HepG2 (cell line): ENCODE measurements around the gene PASK. TPM values are rescaled to one million over a fixed set of nuclear protein-coding genes. Genes with fewer than 3 reads are reported as not detected.

ENCODE experiments used
- ATAC-seq: fragments of 200-7000 bp; cut with Tn5 transposase; 3 replicates; pipeline ENCODE4 v1.9.1; 2020; ENCODE audit warnings: mild to moderate bottlenecking, moderate library complexity
- BruUV-seq: library from RNA; stranded (reverse); fragments of 400-500 nt; replicated peaks from 2 replicates; lab custom pipeline; 2021; lab: Mats Ljungman, UMichigan
- CTCF ChIA-PET: fragments of 300-600 bp; formaldehyde crosslinking; extraction: SDS; loops from one replicate; lab custom pipeline; 2021; ENCODE audit warnings: low total read pairs, inconsistent platforms, low intra/inter-chr PET ratio; lab: Yijun Ruan, JAX
- POLR2A ChIA-PET: fragments of 350-600 bp; sonication (Branson Sonifier 250); formaldehyde crosslinking; loops from one replicate; lab custom pipeline; 2020; ENCODE audit warnings: antibody characterized with exemption, inconsistent platforms; lab: Yijun Ruan, JAX
- DNase-seq: peaks from one replicate; pipeline ENCODE4 v3.0.0-alpha.2; 2015; ENCODE audit warnings: low spot score
- FAIRE-seq: peaks from 3 replicates; lab custom pipeline; 2011; peaks lifted over from hg19 to GRCh38; lab: Jason Lieb, UNC
- H2AFZ ChIP-seq: one replicate; pipeline ENCODE4 v1.6.1; 2011; ENCODE audit warnings: low read length, inconsistent platforms
- H3K27ac ChIP-seq: fragments of 300-600 bp; 3 replicates; pipeline ENCODE4 v1.8.0; 2011; ENCODE audit warnings: mixed run types, mild to moderate bottlenecking, mixed read lengths, low read length, inconsistent platforms; ENCODE audit not compliant: insufficient read depth; ENCODE audit errors: extremely low read length
- H3K27me3 ChIP-seq, 2 experiments: fragments of 200-600 bp in 1 of 2; 2 replicates in 1 of 2; 3 replicates in 1 of 2; pipeline versions ENCODE4 v1.6.0 to v1.8.0; 2011; ENCODE audit warnings: low read length in 2 of 2, mild to moderate bottlenecking in 2 of 2, moderate library complexity in 2 of 2, inconsistent platforms in 1 of 2; ENCODE audit not compliant: insufficient read depth in 2 of 2, control insufficient read depth in 1 of 2
- H3K36me3 ChIP-seq, 2 experiments: fragments of 200-600 bp in 1 of 2; replicated peaks in 1 of 2; 2 replicates in 1 of 2; 3 replicates in 1 of 2; pipeline versions ENCODE4 v1.5.1 to v1.8.0; 2011; ENCODE audit warnings: low read length in 2 of 2, inconsistent platforms in 1 of 2; ENCODE audit not compliant: insufficient read depth in 2 of 2, control insufficient read depth in 1 of 2
- H3K4me1 ChIP-seq: 2 replicates; pipeline ENCODE4 v1.5.1; 2012; ENCODE audit warnings: low read length, inconsistent platforms; ENCODE audit not compliant: insufficient read depth
- H3K4me2 ChIP-seq: 2 replicates; pipeline ENCODE4 v1.6.0; 2011; ENCODE audit warnings: low read depth, low read length, inconsistent platforms
- H3K4me3 ChIP-seq, 3 experiments: fragments of 200-600 bp in 1 of 3; sonication (generic), shearing (Covaris generic) in 1 of 3; replicated peaks in 1 of 3; 2 replicates each; pipeline ENCODE4 v1.5.1; 2011 to 2016; ENCODE audit warnings: low read length in 3 of 3, inconsistent platforms in 2 of 3, low read depth in 2 of 3, mild to moderate bottlenecking in 2 of 3, control low read depth in 1 of 3, mixed read lengths in 1 of 3; ENCODE audit not compliant: insufficient read depth in 1 of 3
- H3K79me2 ChIP-seq: one replicate; pipeline ENCODE4 v1.6.1; 2011; ENCODE audit warnings: low read length, inconsistent platforms; ENCODE audit not compliant: insufficient read depth
- H3K9ac ChIP-seq: 2 replicates; pipeline ENCODE4 v1.6.0; 2011; ENCODE audit warnings: mild to moderate bottlenecking, low read depth, low read length, inconsistent platforms; ENCODE audit not compliant: insufficient read depth
- H3K9me3 ChIP-seq: 2 replicates; pipeline ENCODE4 v1.5.1; 2012; ENCODE audit warnings: mild to moderate bottlenecking, low read length
- H4K20me1 ChIP-seq: 2 replicates; pipeline ENCODE4 v1.6.0; 2011; ENCODE audit warnings: inconsistent platforms, mild to moderate bottlenecking, low read length, moderate library complexity; ENCODE audit not compliant: insufficient read depth
- ATRX ChIP-seq: sonication (generic); formaldehyde crosslinking; IDR thresholded peaks from 2 replicates; pipeline ENCODE4 v1.4.0; 2020; ENCODE audit warnings: missing genetic modification reagents, borderline replicate concordance
- CBX2 ChIP-seq, 2 experiments: fragments of 200-600 bp in 1 of 2; sonication (generic); formaldehyde crosslinking in 1 of 2; IDR thresholded peaks; 2 replicates each; pipeline versions ENCODE4 v1.7.0 to v1.8.1; 2018 to 2022; ENCODE audit warnings: low read depth in 2 of 2, low read length in 1 of 2, mild to moderate bottlenecking in 1 of 2, missing genetic modification reagents in 1 of 2
- DNMT1 ChIP-seq: sonication (generic); formaldehyde crosslinking; IDR thresholded peaks from 2 replicates; pipeline ENCODE4 v1.5.1; 2020; ENCODE audit warnings: mild to moderate bottlenecking, missing genetic modification reagents
- ETV6 ChIP-seq: sonication (generic); formaldehyde crosslinking; conservative IDR thresholded peaks from 2 replicates; pipeline ENCODE4 v1.4.0; 2020; ENCODE audit warnings: missing genetic modification reagents
- GATAD1 ChIP-seq: IDR thresholded peaks from 2 replicates; pipeline ENCODE4 v1.6.1; 2016; ENCODE audit warnings: missing genetic modification reagents, missing compliant biosample characterization
- GLMP ChIP-seq: sonication (generic); formaldehyde crosslinking; IDR thresholded peaks from 2 replicates; pipeline ENCODE4 v1.9.0; 2021; ENCODE audit warnings: missing genetic modification reagents, mild to moderate bottlenecking, borderline replicate concordance
- HHEX ChIP-seq: IDR thresholded peaks from 2 replicates; pipeline ENCODE4 v1.6.1; 2016; ENCODE audit warnings: control low read depth
- HNRNPK ChIP-seq: fragments of 200-400 bp; formaldehyde crosslinking; IDR thresholded peaks from 2 replicates; pipeline ENCODE4 v1.6.1; 2018; ENCODE audit warnings: low read length, low read depth, moderate library complexity, mild to moderate bottlenecking; ENCODE audit not compliant: poor library complexity, severe bottlenecking
- HNRNPUL1 ChIP-seq: fragments of 200-400 bp; formaldehyde crosslinking; IDR thresholded peaks from 2 replicates; pipeline ENCODE4 v1.6.1; 2017; ENCODE audit warnings: low read depth, mild to moderate bottlenecking, low read length, moderate library complexity
- IKZF5 ChIP-seq: IDR thresholded peaks from 2 replicates; pipeline ENCODE4 v1.6.1; 2018; ENCODE audit warnings: missing genetic modification reagents, mild to moderate bottlenecking, missing compliant biosample characterization
- MBD4 ChIP-seq: IDR thresholded peaks from 2 replicates; pipeline ENCODE4 v1.6.1; 2012; ENCODE audit warnings: low read length, inconsistent platforms, borderline replicate concordance
- TAF15 ChIP-seq: fragments of 200-400 bp; formaldehyde crosslinking; IDR thresholded peaks from one replicate; pipeline ENCODE4 v1.6.1; 2018; ENCODE audit warnings: mild to moderate bottlenecking, low read depth, low read length; ENCODE audit not compliant: poor library complexity, severe bottlenecking
- ZBTB1 ChIP-seq: sonication (generic); formaldehyde crosslinking; IDR thresholded peaks from 2 replicates; pipeline ENCODE4 v1.4.0; 2020; ENCODE audit warnings: missing genetic modification reagents, borderline replicate concordance
- ZNF564 ChIP-seq: sonication (generic); formaldehyde crosslinking; IDR thresholded peaks from 2 replicates; pipeline ENCODE4 v1.8.1; 2023; ENCODE audit warnings: mild to moderate bottlenecking, missing genetic modification reagents
- ZNF670 ChIP-seq: sonication (generic); formaldehyde crosslinking; IDR thresholded peaks from 2 replicates; pipeline ENCODE4 v1.8.0; 2022; ENCODE audit warnings: mild to moderate bottlenecking, missing genetic modification reagents, borderline replicate concordance
- ZNF770 ChIP-seq: sonication (generic); formaldehyde crosslinking; IDR thresholded peaks from 2 replicates; pipeline ENCODE4 v1.5.0; 2020; ENCODE audit warnings: mild to moderate bottlenecking, missing genetic modification reagents
- ZNF784 ChIP-seq: sonication (generic); formaldehyde crosslinking; IDR thresholded peaks from 2 replicates; pipeline ENCODE4 v1.5.1; 2020; ENCODE audit warnings: missing genetic modification reagents, mild to moderate bottlenecking, borderline replicate concordance
- ZNF879 ChIP-seq: sonication (generic); formaldehyde crosslinking; IDR thresholded peaks from 2 replicates; pipeline ENCODE4 v1.8.1; 2023; ENCODE audit warnings: missing genetic modification reagents
- ZSCAN12 ChIP-seq: sonication (generic); formaldehyde crosslinking; IDR thresholded peaks from 2 replicates; pipeline ENCODE4 v1.9.0; 2021; ENCODE audit warnings: mild to moderate bottlenecking, missing genetic modification reagents
- ZSCAN25 ChIP-seq: sonication (generic); formaldehyde crosslinking; IDR thresholded peaks from 2 replicates; pipeline ENCODE4 v1.8.0; 2022; ENCODE audit warnings: mild to moderate bottlenecking, missing genetic modification reagents
- WGBS: methylation state at CpG from one replicate; pipeline ENCODE4 v1.1.6; 2017; ENCODE audit warnings: low lambda C conversion rate; 5-methylcytosine and 5-hydroxymethylcytosine counted together
- in situ Hi-C: cut with HindIII; loops from 2 replicates; pipeline ENCODE4 v1.10.0; 2017; ENCODE audit warnings: low pct_unique_long_range_greater_than_20kb; ENCODE audit not compliant: extremely low pct_ligation_motif_present
- intact Hi-C: fragments of 100-400 bp; cut with micrococcal nuclease; formaldehyde crosslinking; loops from one replicate; pipeline ENCODE4 v1.10.0; 2022; ENCODE audit not compliant: unreplicated experiment
- polyA plus RNA-seq, 8 experiments: library from polyadenylated mRNA; depleted of rRNA in 3 of 8; stranded (reverse) in 7 of 8; unstranded in 1 of 8; fragments of >200 nt; fragmentation: Illumina TruSeq in 4 of 8; extraction: Trizol in 4 of 8; gene quantifications; 2 replicates each; pipeline versions ENCODE4 v1.2.1 to v1.2.3, GENCODE V29; 2011 to 2016; ENCODE audit warnings: low read depth in 4 of 8, missing spikeins in 1 of 8, mixed read lengths in 1 of 8; ENCODE audit not compliant: insufficient read depth in 1 of 8
- total RNA-seq, 5 experiments: library from RNA; depleted of rRNA; stranded (reverse); fragments of >200 nt; fragmentation: Illumina TruSeq; extraction: Trizol; gene quantifications; 2 replicates each; pipeline ENCODE4 v1.2.3, GENCODE V29; 2016; ENCODE audit warnings: low read depth in 1 of 5

The PASK gene
- total and polyA plus RNA-seq, 2 of the 13 experiments (the other 11 are each of a cell fraction or from before 2014, with no cell fraction given) = 6.9 to 17.0 TPM

GRCh38 chr2:241146286-241146685, 3.0 kb downstream of the PASK start:
- no peak overlapping the region for H2AFZ ChIP-seq
- H3K9me3 ChIP-seq = no peaks in the 10 kb centered on the region
- FAIRE-seq (no peak), DNase-seq (no peak), ATAC-seq (no peak)
- no TSS peak for BruUV-seq
- no peaks in the 10 kb centered on the region for H4K20me1 ChIP-seq
- H3K79me2 ChIP-seq = peaks cover 18% of the 10 kb centered on the region
- POLR2A ChIA-PET = no interaction called here
- no peaks in the 10 kb centered on the region for H3K36me3 ChIP-seq
- in situ Hi-C loops = no loop called here
- no peak overlapping the region for H3K9ac ChIP-seq
- H3K27ac ChIP-seq = no peak overlapping the region
- peaks cover 28% of the 10 kb centered on the region for H3K4me1 ChIP-seq
- no peak overlapping the region for H3K4me2 ChIP-seq
- no peaks in the 10 kb centered on the region; a peak in 1 of 5 replicates for H3K27me3 ChIP-seq
- no peak for TF ChIP-seq CBX2 (IDR thresholded peaks at IDR 0.05; ENCODE audit: low read depth, low read length)
- no peak for TF ChIP-seq CBX2 (CRISPR knock-in tag; IDR thresholded peaks at IDR 0.05; ENCODE audit: low read depth)
- no peak for TF ChIP-seq ZNF784 (CRISPR knock-in tag)
- TF ChIP-seq HHEX (CRISPR knock-in tag) = no peak
- no peak for TF ChIP-seq ZSCAN25 (CRISPR knock-in tag)
- no peak for TF ChIP-seq HNRNPUL1
- no peak for TF ChIP-seq ZNF564 (CRISPR knock-in tag)
- no peak for TF ChIP-seq ATRX (CRISPR knock-in tag)
- TF ChIP-seq ZSCAN12 (CRISPR knock-in tag) = no peak
- TF ChIP-seq ZNF670 (CRISPR knock-in tag) = no peak
- no peak for TF ChIP-seq DNMT1
- no peak for TF ChIP-seq MBD4
- TF ChIP-seq ETV6 = no peak
- TF ChIP-seq IKZF5 (CRISPR knock-in tag) = no peak
- no peak for TF ChIP-seq GLMP (CRISPR knock-in tag)
- no peak for TF ChIP-seq ZNF879 (CRISPR knock-in tag)
- TF ChIP-seq ZNF770 (CRISPR knock-in tag) = no peak
- no peak for TF ChIP-seq GATAD1 (CRISPR knock-in tag)
- TF ChIP-seq HNRNPK = no peak
- no peak for TF ChIP-seq TAF15
- no peak for TF ChIP-seq ZBTB1
- H3K4me3 ChIP-seq = no peak overlapping the region
- WGBS = 96% methylated on average over 4 of the region's 4 CpGs
- intact Hi-C loops = no loop called here
- CTCF ChIA-PET = no interaction called here
